Measurements from ENCODE around the gene L3MBTL3.

DNA sequence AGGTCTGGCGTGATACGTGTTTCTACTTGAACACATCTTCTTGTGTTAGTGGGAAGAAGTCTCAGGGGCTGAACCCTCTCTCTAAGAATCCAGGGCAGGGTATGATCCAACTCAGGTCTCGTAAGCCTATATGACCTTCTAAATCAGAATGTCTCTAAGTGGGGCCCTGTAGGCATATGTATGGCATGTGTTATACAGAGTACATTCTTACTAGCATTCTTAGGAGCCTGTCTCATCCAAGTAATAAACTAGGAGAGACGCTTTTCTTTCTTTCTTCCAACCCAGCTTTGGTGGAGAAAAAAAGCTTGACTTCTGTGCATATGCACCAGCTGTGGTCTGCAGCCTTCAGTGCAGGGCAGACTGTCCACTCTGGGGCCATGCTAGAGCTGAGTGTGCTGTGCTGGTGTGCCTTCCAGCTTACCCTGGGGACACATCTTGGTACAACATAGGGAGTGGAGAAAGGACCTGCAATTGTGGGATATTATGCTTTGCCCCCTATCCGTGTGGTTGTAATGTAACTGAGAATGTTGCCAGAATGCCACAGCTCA lies 47.3 kb downstream of the L3MBTL3 start:
- TF ChIP-seq POLR2A (IDR thresholded peaks at IDR 0.05; ENCODE audit: low read depth) (no peak), POLR2AphosphoS5 (IDR thresholded peaks at IDR 0.05) (no peak)

Data from esophagus muscularis mucosa (tissue), 2 donors.